Sciatic nerve (tissue), 2 donors: ENCODE results near the gene CD14. TPM values are rescaled to one million over a fixed set of nuclear protein-coding genes. Genes with fewer than 3 reads are reported as not detected.
"Not testable (repeated sequence)": the region's sequence is repeated elsewhere in the genome, so short reads cannot be mapped to it uniquely, and the experiment has no call there.

Experiments used
- ATAC-seq: fragments of 200-7000 bp; cut with Tn5 transposase; one replicate; pipeline ENCODE4 v1.9.1; 2020; ENCODE audit warnings: mild to moderate bottlenecking, moderate library complexity
- DNase-seq: peaks from one replicate; pipeline ENCODE4 v3.0.0-alpha.2; 2020; ENCODE audit warnings: low spot score
- intact Hi-C: fragments of 100-400 bp; cut with DNase I; formaldehyde crosslinking; loops from one replicate; pipeline ENCODE4 v1.14.2; 2022
- total RNA-seq: library from RNA; stranded (reverse); fragmentation: NEBNext Ultra II Directional; extraction: Animal tissue kit (Norgen Biotek cat#: 25700); gene quantifications from one replicate; pipeline ENCODE4 v1.2.1, GENCODE V29; 2021
- donor health status: DM: no; HTN: no; CAD: no.
- donor health status: DM: no; HTN: no; CAD: no.

The CD14 gene
- total RNA-seq, 1 donor from 2014 or later = 107 TPM

DNA sequence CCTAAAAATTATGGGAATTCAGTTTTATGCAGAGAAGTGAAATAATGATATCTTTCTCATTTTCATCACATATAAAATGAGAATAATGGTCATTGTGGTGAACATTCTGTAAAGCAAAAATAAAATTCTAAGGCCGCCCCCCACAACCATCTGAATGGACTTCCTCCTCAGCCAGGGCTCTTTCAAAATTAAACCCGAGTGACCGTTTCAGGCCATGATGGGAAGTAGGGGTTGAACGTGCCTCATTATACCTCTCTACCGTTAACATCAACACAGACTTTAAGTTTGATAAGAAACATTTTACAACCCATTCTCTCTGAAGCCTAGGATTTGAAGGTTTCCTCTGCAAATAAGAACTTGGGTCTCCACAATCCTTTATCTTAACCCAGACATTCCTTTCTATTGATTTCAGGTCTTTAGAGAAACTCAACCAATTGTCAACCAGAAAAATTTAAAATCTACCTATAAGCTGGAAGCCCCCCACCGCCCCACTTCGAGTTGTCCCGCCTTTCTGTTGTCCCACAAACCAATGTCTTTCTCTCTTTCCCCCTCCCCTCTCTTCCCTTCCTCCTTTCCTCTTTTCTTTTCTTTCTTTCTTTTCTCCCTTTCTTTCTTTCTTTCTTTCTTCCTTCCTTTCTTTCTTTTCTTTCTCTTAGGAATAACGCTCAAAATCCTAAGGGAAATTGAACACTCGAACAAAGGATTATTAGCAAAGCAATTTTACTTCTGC, 4.6 kb upstream of the CD14 start:
- no peak for ATAC-seq
- intact Hi-C loops = no loop called here
- DNase-seq = no peak

DNA sequence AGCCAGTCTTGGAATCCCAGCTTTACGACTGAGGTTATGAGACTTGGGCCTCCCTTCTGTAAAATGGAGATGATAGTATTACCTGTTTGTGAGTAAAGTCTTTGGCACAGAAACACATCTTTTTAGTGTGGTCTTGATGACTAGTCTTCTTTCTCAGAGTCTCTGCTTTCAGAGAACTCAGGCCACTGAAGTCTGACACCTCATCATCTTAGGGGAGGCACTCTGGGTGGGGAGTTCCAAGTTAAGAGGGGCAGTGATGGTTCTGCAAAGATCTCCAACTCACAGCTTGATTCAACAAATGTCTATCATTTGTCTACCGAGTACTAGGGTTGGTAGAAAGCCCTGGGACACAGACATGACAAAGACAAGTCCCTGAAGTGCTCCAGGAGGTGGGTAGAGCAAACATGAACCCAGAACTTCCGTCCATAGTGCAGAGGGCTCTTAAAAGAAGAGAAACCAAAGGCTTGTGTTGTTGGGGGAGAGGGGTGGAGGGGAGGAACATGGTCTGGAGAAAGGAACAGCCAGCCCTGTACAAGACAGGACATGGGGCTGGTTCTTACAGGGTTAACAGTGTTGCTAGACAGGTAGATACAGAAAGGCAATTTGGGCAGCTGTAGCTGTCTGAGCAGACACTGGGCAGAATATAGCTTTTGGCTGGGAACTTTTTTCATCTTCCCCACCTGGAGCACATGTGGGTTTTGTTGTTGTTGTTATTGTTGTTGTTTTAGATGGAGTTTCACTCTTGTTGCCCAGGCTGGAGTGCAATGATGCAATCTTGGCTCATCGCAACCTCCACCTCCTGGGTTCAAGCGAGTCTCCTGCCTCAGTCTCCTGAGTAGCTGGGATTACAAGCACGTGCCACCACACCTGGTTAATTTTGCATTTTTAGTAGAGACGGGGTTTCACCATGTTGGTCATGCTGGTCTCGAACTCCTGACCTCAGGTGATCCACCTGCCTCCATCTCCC, 2.6 kb upstream of the CD14 start:
- DNase-seq (no peak), ATAC-seq (no peak)
- intact Hi-C loops = no loop called here

DNA sequence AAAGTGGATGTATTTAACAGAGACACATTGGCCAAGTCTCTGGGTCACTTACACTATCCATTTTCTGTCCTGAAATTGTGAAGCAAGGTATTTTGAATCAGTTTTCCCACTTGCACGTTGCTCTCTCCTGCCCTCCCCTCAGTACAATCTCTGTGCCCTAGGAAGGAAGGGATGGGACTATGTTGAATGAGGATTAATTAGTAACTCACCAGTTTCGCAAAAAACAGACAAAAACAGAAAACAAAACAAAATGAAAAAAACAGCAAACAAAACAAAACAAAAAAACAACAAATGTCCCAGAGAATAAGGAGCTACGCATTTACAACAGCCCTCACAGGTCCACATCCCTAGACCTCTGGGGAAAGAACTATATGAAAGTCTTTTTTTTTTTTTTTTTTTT, 1.1 kb upstream of the CD14 start:
- intact Hi-C loops = no loop called here
- DNase-seq = no peak

DNA sequence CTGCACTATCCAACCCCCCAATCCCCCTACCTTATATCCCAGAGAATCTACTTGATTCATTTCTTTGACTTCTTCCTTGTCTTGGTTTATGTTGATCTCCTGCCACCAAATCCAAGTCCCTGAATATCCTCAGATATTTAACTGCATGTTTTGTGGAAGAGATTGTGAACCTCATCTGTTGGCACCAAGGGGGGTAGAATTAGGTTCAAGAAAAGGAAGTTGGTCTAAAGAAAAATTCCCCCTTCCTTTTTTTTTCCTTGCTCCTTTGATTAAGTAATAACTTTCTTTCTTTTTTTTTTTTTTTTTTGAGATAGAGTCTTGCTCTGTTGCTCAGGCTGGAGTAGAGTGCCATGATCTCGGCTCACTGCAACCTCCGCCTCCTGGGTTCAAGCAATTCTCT, 526 bp upstream of the CD14 start:
- no peak for DNase-seq
- intact Hi-C loops = no loop called here
- no peak for ATAC-seq

More for the DNA sequence above, 1.1 kb upstream of the CD14 start:
- ATAC-seq = no peak

DNA sequence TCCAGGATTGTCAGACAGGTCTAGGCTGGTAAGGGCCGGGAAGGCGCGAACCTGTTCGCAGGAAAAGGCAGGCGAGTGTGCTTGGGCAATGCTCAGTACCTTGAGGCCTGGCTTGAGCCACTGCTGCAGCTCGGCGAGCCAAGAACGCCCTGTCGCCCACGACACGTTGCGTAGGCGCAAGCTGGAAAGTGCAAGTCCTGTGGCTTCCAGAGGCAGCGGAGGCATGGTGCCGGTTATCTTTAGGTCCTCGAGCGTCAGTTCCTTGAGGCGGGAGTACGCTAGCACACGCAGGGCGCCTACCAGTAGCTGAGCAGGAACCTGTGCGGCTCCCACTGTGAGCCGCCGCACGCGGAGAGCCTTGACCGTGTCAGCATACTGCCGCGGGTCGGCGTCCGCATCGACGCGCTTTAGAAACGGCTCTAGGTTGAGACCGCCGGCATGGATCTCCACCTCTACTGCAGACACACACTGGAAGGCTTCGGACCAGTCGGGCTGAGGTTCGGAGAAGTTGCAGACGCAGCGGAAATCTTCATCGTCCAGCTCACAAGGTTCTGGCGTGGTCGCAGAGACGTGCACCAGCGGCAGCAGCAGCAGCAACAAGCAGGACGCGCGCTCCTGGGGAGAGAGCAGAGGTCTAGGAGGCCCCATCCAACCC, 482 bp downstream of the CD14 start:
- peak; percentile 75 for DNase-seq
- peak; percentile 75 for ATAC-seq
- intact Hi-C loops = no loop called here

DNA sequence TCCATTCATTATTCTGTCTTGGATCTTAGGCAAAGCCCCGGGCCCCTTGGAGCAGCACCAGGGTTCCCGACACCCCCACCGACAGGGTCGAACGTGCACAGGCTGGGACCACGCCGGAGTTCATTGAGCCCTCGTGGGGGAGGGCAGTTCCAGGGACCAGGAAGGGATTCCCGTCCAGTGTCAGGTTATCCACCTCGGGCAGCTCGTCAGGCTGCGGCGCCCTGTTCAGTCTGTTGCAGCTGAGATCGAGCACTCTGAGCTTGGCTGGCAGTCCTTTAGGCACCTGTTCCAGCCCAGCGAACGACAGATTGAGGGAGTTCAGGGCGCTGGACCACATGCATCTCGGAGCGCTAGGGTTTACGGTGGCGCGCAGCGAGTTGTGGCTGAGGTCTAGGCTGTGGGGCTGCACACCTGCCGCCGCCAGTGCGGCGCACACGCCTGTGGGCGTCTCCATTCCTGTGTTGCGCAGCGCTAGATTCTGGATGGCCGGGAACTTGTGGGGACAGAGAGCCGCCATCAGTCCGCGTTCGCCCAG, 1.1 kb downstream of the CD14 start:
- ATAC-seq (peak; percentile 2), DNase-seq (no peak)
- intact Hi-C loops = no loop called here

DNA sequence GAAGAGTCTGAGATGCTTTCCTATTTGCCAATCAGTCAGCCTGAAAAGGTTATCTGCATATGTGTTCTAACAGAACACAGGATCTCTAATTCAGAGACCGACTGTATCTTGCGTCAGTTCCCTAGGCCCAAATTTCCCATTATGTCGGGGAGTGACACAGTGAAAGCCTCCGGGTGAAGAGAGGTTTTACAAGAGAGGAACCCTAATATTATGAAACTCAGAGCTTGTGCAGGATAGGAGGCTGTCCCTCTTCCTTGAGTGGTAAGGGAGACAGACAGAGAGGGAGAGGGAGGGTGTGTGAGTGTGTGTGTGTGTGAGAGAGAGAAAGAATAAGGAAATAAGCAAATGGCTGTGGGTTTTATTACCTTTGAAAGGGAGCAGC, 1.9 kb downstream of the CD14 start:
- DNase-seq (no peak), ATAC-seq (no peak)
- intact Hi-C loops = no loop called here

DNA sequence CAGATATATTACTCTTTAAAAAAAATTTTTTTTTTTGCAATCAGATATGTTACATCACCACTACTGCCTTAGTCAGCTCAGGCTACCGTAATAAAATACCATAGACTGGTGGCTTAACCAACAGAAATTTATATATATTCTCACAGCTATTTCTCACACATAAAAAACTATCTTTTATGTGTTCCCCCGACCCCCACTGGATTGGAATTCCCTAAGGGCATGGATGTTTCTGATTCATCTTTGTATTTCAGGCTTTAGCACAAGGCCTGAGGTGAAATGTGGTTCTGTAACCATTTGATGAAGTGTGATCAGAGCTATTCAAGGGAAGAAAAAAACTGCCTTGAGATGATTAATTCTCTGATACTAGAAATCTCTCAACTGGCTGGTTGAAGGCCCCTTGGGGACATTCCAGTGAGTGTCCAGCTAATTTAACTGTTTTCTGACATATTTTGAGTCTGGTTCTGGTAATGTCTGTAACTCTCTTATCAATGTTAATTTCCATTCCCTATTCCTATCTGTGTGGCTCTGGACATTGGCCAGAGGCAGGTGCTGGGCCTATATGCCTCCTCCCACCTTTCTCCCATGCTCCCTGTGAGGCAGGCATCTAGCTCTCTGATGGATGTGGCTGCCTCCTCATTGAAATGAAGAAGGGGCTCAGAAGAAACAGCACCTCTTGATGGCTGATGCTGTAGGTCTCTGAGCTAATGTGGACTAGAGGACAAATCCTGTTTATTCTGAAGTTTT, 2.5 kb downstream of the CD14 start:
- no peak for DNase-seq
- intact Hi-C loops = no loop called here
- ATAC-seq = no peak

DNA sequence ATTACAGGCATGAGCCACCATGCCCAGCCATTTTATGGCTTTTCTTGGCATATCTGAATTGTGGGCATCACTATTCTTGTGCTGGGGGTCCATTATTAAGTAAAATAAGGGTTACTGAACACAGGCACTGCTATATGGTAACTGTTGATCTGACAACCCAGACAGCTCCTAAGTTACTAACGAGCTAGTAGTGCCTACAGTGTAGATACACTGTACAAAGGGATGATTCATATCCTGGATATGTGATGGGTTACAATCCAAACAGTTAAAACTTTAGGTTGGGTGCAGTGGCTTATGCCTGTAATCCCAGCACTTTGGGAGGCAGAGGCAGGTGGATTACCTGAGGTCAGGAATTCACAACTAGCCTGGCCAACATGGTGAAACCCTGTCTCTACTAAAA, 4.3 kb downstream of the CD14 start:
- intact Hi-C loops = no loop called here
- DNase-seq = no peak
- ATAC-seq = no peak

DNA sequence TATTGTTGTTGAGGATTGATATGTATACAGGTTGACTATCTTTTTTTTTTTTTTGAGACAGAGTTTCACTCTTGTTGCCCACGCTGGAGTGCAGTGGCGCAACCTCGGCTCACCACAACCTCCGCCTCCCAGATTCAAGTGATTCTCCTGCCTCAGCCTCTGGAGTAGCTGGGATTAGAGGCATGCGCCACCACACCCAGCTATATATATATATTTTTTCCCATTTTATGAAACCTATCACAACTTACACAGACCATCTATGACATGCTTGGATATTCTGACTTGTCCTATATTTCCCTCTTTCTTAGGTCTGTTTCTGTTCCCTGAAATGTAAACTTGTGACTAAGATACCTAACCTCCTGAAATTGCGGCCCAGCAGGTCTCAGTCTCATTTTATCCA, 5.0 kb downstream of the CD14 start:
- intact Hi-C loops = no loop called here
- no peak for ATAC-seq

DNA sequence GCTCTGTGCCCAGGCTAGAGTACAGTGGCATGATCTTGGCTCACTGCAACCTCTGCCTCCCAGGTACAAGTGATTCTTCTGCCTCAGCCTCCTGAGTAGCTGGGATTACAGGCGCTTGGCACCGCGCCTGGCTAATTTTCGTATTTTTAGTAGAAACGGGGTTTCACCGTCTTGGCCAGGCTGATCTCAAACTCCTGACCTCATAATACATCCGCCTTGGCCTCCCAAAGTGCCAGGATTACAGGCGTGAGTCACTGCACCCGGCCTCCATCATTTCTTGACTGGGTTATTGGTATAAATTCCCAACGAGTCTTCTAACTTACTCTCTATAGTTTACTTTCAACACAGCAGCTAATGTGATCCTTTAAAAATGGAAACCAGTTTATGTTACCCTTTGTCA, 8.1 kb downstream of the CD14 start:
- intact Hi-C loops, ATAC-seq, DNase-seq: not testable (repeated sequence)

More for the DNA sequence above, 5.0 kb downstream of the CD14 start:
- DNase-seq = no peak

DNA sequence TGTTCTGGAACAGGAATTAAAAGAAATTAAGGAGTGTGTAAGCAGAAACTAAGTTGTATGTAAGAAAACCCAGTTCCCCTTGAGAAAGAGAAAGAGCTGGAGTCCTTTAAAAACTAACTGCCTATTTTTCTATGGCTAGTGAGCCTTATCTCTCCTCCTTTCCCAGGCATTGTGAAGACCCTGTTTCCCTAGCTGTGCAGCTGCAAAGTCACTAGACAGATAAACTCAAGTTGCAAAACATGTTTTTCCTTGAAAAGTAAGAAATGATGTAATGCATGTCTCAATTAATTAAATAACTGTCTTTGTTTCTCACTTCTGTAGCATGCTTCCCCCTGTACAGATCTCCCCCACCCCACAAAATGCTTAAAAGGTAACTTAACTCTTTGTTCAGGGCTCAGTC, 9.9 kb downstream of the CD14 start:
- ATAC-seq, DNase-seq, intact Hi-C loops: not testable (repeated sequence)

DNA sequence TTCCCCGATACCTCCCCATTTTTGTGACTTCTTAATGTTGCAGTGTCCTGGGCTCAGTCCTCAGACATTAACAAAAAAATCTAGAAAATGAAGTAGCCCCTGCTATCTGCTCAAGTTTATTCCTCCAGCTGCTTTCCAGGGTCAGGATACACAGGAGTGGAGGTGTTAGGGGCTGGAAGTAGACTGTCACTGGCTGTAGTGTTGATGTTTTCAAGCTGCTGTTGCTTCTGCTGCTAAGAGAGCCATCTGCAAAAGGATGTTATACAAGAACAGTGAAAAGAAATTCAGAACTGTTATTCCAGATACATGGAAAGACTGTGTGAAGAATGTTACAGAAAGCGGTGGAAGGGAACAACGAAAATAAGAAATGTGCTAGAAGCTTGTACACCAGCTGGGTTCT, 10.7 kb downstream of the CD14 start:
- ATAC-seq (no peak), DNase-seq (no peak)
- intact Hi-C loops = no loop called here

DNA sequence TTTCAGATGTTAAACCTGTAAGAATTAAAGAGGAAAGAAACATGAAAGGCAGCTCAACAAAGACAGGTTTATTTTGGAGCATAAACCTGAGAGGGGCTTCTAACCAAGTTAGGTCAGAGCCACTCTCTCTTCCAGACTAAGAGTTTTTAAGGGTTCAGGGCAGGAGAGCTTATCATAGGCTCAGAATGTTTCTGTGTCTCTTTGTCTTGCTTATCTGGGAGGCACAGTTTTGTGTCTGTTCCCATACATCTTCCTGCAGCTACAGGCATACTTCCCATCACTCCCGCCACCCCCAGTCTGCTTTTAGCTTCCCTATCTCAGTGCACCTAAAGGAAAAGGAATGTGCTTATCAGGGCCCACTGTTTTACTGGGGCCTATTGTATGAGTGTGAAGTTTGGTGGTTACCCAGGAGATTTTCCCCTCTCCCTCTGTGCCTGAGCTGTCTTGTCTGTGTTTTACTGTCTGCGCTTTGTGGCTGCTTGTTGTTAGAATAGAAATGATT, 21.9 kb downstream of the CD14 start:
- intact Hi-C loops = no loop called here
- DNase-seq (no peak), ATAC-seq (no peak)

DNA sequence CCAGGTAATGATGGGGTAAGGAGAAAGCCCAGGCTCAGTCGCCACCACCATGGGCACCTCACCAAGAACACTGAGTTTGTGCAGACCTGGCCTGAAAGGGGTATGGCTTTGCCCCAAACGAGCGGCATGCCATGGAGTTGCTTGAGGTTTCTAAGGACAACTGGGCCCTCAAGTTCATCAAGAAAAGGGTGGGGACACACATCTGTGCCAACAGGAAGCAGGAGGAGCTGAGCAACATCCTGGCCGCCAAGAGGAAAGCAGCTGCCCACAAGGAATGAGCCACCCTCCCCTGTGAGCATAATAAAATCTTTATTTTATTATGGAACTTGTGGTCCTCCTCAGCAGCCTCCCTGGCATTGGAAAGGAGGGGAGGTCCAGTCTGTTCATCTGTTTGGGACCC, 23.8 kb downstream of the CD14 start:
- ATAC-seq (peak; percentile 71), DNase-seq (no peak)
- intact Hi-C loops = no loop called here

DNA sequence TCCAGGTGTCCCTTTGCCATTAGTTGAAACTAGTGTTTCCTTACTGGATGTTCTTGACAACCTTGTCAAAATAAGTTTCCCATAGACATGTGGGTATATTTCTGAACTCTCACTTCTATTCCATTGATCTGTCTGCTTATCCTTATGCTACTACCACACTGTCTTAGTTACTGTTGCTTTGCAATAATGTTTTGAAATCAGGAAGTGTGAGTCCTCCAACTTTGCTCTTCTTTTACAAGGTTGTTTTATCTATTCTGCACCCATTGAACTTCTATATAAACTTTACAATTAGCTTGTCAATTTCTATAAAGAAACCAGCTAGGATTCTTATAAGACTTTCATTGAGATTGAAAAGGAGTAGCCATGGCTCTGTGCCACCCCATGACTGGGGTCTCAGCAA, 24.3 kb downstream of the CD14 start:
- ATAC-seq (no peak), DNase-seq (no peak)
- intact Hi-C loops = no loop called here

DNA sequence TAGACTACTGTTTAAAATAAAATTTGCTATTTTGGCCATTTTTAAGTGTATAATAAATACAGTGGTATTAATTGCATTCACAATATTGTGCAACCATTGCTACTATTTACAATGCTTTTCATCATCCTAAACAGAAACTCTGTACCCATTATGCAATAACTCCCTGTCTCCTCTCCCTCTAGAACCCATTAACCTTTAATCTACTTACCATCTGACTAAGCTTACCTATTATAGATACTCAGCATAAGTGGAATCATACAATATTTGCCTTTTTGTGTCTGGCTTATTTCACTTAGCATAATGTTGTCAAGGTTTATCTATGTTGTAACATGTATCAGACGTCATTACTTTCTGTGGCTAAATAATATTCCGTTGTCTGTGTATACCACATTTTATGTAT, 25.9 kb downstream of the CD14 start:
- no peak for DNase-seq
- intact Hi-C loops = no loop called here
- no peak for ATAC-seq

DNA sequence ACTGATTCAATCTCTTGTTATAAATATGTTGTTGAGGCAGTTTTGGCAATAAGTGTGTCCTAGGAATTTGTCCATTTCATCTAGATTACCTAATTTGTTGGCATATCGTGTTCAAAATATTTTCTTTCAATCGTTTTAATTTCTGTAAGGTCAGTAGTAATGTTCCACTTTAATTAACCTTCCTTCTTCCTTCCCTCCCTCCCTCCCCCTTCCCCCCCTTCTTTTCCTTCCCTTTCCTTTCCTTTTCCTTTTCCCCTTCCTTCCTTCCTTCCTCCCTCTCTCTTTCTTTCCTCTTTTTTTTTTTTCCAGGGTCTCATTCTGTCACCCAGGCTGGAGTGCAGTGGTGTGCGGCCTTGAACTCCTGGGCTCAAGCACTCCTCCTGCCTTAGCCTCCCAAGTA, 27.1 kb downstream of the CD14 start:
- intact Hi-C loops = no loop called here
- no peak for DNase-seq
- ATAC-seq = no peak

DNA sequence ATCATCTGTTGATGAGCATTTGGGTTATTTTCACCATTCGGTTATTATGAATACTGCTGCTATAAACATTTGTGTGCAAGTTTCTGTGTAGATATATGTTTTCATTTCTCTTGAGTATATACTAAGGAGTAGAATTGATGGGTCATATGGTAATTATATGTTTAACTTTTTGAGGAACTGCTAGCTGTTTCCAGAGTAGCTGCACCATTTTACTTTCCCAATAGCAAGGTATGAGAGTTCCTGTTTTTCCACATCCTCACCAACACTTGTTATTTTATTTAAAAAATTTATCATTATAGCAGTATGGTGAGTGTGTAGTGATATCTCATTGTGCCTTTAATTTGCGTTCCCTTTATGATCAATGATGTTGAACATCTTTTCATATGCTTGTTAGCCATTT, 29.2 kb downstream of the CD14 start:
- intact Hi-C loops = no loop called here
- no peak for DNase-seq
- no peak for ATAC-seq
